GM21619 (cell line): ENCODE measurements around the gene CD72.

ENCODE experiments used
- ATAC-seq: cut with Tn5 transposase; IDR thresholded peaks from one replicate; pipeline ENCODE4 v1.9.1; 2021; ENCODE audit not compliant: unreplicated experiment

CD72 gene

GRCh38 chr9:35560625-35561337 is 57.4 kb downstream of the CD72 start:
- ATAC-seq: no peak
